ENCODE results near the gene HSD17B1. TPM values are rescaled to one million over a fixed set of nuclear protein-coding genes. Genes with fewer than 3 reads are reported as not detected.

Gene HSD17B1
- total and polyA plus RNA-seq, 2 of the 13 experiments (the other 11 are each of a cell fraction or from before 2014, with no cell fraction given) = 0.54 to 0.93 TPM

GRCh38 chr17:42517516-42517915, 35.2 kb upstream of the HSD17B1 start (continued):
- TF ChIP-seq ZFP82 (CRISPR knock-in tag; IDR thresholded peaks at IDR 0.05; ENCODE audit: borderline replicate concordance) = no peak
- no peak for TF ChIP-seq U2AF2 (IDR thresholded peaks at IDR 0.05; ENCODE audit: low read depth, low read length)
- no peak for TF ChIP-seq HNF4A (CRISPR knock-in tag; IDR thresholded peaks at IDR 0.05)
- TF ChIP-seq RBM22 (optimal IDR thresholded peaks at IDR 0.05; ENCODE audit: low read length) = peak; percentile 90
- no peak for TF ChIP-seq HDAC1 (CRISPR knock-in tag; IDR thresholded peaks at IDR 0.05)
- TF ChIP-seq HOXA3 (CRISPR knock-in tag; IDR thresholded peaks at IDR 0.05) = peak; percentile 47; the same call in 1 of the 2 replicates
- TF ChIP-seq ZMYM2 (CRISPR knock-in tag; IDR thresholded peaks at IDR 0.05) = no peak
- TF ChIP-seq ELF4 (CRISPR knock-in tag; IDR thresholded peaks at IDR 0.05; ENCODE audit: borderline replicate concordance) = no peak
- peak; percentile 49; the same call in 1 of the 2 replicates for TF ChIP-seq RFXAP (CRISPR knock-in tag; IDR thresholded peaks at IDR 0.05; ENCODE audit: borderline replicate concordance)
- TF ChIP-seq ZNF770 (CRISPR knock-in tag; IDR thresholded peaks at IDR 0.05) = peak; percentile 37; the same call in 1 of the 2 replicates
- TF ChIP-seq MBD4 (IDR thresholded peaks at IDR 0.05; ENCODE audit: borderline replicate concordance, low read length) = no peak
- peak; percentile 17 for TF ChIP-seq HNRNPLL (IDR thresholded peaks at IDR 0.05; ENCODE audit: low read depth, low read length, poor library complexity, severe bottlenecking)
- no peak for TF ChIP-seq ZNF160 (CRISPR knock-in tag; IDR thresholded peaks at IDR 0.05)
- TF ChIP-seq ZNF34 (CRISPR knock-in tag; IDR thresholded peaks at IDR 0.05; ENCODE audit: borderline replicate concordance) = 0 out of 2 replicates have a peak, but pooled peaks have one; percentile 58
- TF ChIP-seq ZSCAN12 (CRISPR knock-in tag; IDR thresholded peaks at IDR 0.05) = no peak
- TF ChIP-seq ZNF510 (CRISPR knock-in tag; IDR thresholded peaks at IDR 0.05; ENCODE audit: low read depth) = no peak
- TF ChIP-seq ZNF773 (CRISPR knock-in tag; IDR thresholded peaks at IDR 0.05; ENCODE audit: borderline replicate concordance) = no peak
- no peak for TF ChIP-seq ZNF30 (CRISPR knock-in tag; IDR thresholded peaks at IDR 0.05)
- peak; percentile 60 for TF ChIP-seq ZNF574 (CRISPR knock-in tag; IDR thresholded peaks at IDR 0.05)
- peak; percentile 60; the same call in 1 of the 2 replicates for TF ChIP-seq SAFB2 (CRISPR knock-in tag; IDR thresholded peaks at IDR 0.05; ENCODE audit: borderline replicate concordance, low read depth)
- TF ChIP-seq JARID2 (CRISPR knock-in tag; IDR thresholded peaks at IDR 0.05; ENCODE audit: insufficient replicate concordance) = peak; percentile 83
- TF ChIP-seq ZNF788 (CRISPR knock-in tag; IDR thresholded peaks at IDR 0.05; ENCODE audit: borderline replicate concordance) = no peak
- no peak for TF ChIP-seq KAT2B (IDR thresholded peaks at IDR 0.05; ENCODE audit: borderline replicate concordance, low read depth, low read length)
